ENCODE data around the gene OR1F1.
A peak's percentile ranks its signal among the peaks of the same experiment; 100 is the strongest.
"Not testable (repeated sequence)": the region's sequence is repeated elsewhere in the genome, so short reads cannot be mapped to it uniquely, and the experiment has no call there.

OR1F1 gene

GRCh38 chr16:3175157-3176093 lies 12.6 kb upstream of the OR1F1 start:
- no peak for DNase-seq

GRCh38 chr16:3179651-3180050 lies 8.4 kb upstream of the OR1F1 start:
- DNase-seq: no peak

DNA sequence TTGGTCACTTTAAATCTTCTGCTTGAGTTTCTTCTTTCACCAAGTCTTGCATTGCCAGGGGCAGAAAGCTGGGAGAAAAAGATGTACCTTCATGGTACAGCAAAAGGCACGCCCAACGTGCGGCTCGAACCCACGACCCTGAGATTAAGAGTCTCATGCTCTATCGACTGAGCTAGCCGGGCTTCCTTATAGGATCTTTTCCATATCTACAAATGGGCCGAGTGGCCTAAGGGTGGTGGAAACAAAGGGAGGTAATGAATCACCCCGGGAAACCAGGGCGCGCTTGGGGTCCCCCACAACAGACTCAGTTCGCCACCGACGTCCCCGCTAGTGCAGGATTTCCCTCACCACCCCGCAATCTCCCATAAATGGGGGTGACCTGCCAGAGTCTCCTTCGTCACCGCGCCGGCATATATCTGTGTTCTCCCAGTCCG lies 7.5 kb upstream of the OR1F1 start:
- DNase-seq: no peak

GRCh38 chr16:3182293-3182607 lies 5.8 kb upstream of the OR1F1 start:
- DNase-seq: not testable (repeated sequence)

- peak in 2 of 4 experiments; percentile 29 to 32 for DNase-seq
Observed at GRCh38 chr16:3182608-3183444, 5.2 kb upstream of the OR1F1 start.

GRCh38 chr16:3183445-3184139 lies 4.4 kb upstream of the OR1F1 start:
- DNase-seq: no peak

- no peak for DNase-seq
Observed at GRCh38 chr16:3186946-3187690, 886 bp upstream of the OR1F1 start.

GRCh38 chr16:3188675-3188924 lies 596 bp downstream of the OR1F1 start:
- DNase-seq: no peak

DNA sequence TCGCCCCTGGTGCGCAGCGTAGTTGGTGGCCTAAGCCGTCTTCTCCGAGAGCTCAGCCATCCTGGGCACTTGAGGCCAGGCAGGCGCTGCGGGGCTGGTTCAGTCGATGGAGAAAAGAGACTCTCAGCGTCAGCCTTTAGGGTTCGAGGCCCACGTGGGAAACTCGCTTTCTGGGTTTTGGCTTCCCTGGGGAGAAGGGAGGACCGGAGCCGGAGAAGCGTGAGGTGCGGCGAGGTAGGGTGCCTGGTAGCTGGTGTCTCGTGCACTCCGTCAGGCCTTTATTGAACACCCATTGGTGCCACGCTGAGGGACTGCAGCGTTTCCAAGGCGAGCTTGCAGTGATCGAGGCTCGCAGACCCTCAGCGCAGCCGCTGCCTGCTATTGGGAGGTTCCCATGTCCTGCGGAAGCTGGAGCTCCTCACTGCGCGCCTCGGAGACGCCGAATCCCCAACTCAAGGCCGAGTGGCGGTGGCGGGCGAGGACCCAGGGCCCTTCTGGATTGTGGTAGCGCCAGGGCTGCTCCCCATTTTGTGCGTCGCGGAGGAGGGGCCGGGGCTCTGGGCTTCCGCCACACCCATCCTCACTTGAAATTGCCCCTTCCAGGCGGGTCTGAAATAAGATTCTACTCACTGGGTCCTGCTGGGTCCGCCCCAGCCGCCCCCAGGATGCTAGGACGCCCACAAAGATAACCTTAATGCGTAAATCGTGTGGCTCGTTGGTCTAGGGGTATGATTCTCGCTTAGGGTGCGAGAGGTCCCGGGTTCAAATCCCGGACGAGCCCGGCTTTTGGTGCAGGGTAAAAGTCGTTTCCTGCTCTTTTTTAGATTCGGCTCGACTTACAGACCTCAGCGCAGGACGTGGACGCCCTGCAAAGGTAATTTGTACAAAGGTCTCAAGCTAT lies 1.2 kb downstream of the OR1F1 start:
- DNase-seq: peak in 1 of 4 experiments; percentile 16

GRCh38 chr16:3189869-3190268 lies 1.9 kb downstream of the OR1F1 start:
- DNase-seq: no peak

- DNase-seq: no peak
Observed at GRCh38 chr16:3190949-3191353, 2.9 kb downstream of the OR1F1 start.

DNA sequence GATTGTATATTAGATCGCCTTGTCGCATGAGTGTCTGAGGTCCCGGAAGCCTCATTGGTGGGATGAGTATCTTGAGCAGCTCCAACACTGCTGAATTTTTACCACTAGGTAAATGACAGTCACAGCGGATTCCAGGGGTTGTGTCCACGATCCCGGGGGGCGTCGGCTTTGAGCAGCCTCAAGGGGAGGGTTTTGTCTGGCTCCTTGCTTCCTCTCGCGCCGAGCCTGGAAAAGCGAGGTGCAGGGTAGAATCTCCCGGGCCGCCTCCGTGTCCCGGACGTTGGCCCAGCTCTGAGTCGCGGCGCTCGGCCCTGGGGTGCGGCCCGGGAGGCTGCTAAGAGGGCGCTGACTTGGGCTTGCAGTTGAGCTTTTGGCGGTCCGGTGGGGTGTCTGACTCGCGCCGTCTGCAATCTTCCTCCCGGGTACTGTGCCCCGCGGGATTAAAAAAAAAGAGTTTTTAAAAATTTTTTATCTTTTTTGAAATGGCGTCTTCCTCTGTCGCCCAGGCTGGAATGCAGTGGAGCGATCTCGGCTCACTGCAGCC lies 4.5 kb downstream of the OR1F1 start:
- DNase-seq: no peak

- DNase-seq: no peak
Observed at GRCh38 chr16:3193221-3194212, 5.5 kb downstream of the OR1F1 start.

DNA sequence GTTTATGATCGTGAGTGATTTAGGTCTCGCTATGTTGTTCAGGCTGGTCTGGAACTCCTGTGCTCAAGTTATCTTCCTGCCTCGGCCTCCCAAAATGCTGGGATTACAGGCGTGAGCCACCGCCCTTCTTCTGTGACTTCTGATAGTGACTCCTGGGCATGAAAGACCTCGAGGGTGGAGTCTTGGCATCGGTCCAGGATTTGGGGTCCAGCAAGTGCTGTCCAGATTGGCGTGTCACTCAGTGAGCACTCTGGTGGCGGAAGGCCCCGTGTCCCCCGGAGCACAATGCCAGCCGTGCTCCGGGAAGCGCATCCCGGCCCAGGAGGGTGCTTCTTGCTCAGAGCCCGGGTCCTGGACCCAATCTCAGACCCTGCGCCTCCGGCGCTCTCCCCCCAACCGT lies 6.8 kb downstream of the OR1F1 start:
- DNase-seq: no peak

DNA sequence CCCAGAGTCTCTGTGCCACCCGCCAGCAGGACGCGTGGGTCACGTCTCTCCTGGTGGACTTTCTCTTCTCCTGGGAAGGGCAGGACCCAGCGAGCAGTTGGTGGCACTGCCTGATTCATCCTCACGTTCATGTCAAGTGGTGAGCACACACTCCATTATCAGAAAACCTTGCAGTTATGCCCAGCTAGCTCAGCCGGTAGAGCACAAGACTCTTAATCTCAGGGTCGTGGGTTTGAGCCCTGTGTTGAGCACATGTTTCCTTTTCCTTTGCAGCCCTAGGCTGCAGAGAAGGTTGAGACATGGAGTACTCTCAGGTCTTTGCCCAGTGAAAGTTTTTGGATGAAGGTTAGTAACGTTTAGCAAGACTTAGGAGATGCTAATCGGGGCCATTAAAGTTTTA lies 8.0 kb downstream of the OR1F1 start:
- DNase-seq: no peak

DNA sequence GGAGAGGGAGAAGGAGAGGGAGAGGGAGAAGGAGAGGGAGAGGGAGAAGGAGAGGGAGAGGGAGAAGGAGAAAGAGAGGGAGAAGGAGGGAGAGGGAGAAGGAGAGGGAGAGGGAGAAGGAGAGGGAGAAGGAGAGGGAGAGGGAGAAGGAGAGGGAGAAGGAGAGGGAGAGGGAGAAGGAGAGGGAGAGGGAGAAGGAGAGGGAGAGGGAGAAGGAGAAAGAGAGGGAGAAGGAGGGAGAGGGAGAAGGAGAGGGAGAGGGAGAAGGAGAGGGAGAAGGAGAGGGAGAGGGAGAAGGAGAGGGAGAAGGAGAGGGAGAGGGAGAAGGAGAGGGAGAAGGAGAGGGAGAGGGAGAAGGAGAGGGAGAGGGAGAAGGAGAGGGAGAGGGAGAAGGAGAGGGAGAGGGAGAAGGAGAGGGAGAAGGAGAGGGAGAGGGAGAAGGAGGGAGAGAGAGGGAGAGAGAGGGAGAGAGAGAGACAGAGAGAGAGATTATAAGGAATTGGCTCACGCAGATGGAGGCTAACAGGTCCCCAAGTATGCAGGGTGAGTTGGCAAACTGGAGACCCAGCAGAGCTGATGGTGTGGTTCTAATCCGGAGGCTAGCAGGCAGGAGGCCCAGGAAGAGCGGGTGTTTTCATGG lies 9.8 kb downstream of the OR1F1 start:
- DNase-seq: not testable (repeated sequence)

GRCh38 chr16:3198334-3199072 lies 10.5 kb downstream of the OR1F1 start:
- no peak for DNase-seq

DNA sequence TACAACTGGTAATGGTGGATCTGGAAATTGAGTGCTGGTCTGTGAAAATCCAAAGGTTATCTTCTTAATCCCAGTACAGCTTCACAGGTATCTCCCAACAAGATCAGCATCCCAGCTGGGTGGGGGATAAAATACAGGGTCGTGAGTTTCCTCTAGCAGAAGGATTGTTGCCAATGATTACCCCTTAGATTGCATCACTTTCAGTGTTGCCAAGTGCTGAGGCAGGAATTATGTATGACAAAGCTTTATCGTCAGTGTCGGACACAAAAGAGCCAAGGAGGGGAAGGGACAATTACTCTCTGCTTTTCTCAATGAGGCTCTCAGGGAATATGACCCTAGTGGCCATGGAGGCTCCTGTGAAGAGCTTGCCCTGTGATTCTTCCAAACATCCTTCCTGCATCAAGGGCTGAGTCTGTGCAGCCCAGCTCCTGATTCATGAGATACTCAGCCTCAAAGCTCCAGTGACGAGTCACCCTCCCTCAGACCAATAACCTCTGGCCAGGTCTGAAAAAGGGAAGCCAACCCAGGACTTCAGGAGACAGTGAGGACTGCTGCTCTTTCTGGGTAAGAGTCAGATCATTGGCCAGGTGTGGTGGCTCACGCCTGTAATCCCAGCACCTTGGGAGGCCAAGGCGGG lies 15.0 kb downstream of the OR1F1 start:
- DNase-seq: no peak

Measured in activated naive CD4-positive, alpha-beta T cell (primary cell).